HG03558 (cell line): ENCODE data around the gene TNS1.

Source experiments
- ATAC-seq: cut with Tn5 transposase; IDR thresholded peaks from one replicate; pipeline ENCODE4 v1.9.1; 2021; ENCODE audit warnings: moderate number of reproducible peaks; ENCODE audit not compliant: unreplicated experiment; ENCODE audit errors: extremely low read depth

Gene TNS1

DNA sequence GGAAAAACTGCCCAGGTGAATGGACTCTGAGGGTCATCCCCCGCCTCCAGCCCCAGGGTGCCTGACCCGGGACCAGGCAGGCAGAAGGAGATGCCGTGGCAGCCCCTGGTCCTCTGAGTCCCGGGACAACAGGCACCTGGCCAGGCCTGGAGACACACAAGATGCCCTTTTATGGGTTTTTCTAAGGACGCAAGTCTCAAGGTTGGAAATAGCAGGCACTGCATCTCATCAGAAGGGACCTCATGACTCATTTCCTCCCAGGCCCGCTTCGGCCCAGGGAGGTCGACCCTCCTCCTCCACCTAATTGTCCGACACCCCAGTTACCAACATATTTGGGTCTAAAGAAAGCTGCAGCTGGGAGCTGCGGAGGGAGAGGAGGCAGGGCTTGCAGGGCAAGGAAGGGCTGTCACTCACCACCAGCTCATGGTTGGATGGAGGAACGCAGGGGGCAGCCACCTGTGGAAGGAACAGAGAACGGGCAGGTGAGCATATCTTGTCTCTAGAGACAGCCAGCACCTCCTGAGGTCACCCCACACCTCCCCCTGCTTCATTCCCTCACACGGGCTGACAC, 82.9 kb downstream of the TNS1 start:
- ATAC-seq = no peak

DNA sequence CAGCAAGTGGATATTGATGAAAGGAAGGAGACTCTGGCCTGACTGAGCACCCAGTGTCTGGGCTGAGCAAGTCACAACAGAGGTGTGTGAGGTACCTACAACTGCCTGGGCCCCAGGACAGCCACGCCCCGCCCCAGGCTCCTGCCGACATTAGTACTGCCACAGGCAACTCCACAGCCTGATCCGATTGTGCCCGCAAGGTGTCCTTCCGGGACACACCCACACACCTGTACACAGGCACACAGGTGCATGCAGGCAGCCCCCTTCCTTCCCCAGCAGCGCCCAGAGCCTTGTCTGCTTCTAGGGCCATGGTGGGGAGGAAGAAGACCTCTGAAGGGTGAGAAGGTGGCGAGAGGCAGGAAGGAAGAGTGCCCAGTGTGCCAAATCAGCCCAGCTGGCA, 83.6 kb downstream of the TNS1 start:
- ATAC-seq = no peak

DNA sequence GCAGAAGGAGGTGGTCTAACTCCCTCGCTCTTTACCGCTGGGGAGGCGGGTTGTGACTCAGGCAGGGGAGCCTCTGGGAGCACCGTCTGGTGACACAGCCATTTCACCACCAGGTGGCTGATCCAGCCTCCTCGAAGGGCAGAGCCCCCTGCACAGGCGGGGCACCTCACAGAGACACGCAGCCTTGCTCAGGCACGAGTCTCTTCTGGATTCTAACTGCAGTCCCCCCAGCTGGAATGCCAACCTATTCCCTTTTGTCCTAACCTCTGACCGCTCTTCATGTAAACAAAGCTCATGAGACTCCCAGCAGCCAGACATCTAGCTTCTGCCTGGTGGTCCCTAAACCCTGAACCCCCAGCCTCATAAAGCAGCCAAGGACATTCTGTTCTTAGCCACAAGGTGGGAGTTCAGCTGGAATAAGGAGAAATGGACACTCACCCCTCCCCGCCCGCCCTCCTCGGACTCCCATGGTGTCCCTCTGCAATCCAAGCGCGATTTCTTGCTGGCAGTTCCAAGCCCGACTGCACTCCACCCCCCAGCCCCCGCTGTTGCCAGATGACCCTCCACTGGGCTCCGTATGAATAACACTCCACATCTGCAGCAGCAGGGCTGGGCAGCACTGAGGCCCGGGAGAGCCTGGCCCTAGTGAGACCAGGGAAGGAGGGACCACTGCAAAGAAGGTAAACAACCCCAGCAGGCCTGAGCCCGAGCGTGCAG, 84.3 kb downstream of the TNS1 start:
- no peak for ATAC-seq

DNA sequence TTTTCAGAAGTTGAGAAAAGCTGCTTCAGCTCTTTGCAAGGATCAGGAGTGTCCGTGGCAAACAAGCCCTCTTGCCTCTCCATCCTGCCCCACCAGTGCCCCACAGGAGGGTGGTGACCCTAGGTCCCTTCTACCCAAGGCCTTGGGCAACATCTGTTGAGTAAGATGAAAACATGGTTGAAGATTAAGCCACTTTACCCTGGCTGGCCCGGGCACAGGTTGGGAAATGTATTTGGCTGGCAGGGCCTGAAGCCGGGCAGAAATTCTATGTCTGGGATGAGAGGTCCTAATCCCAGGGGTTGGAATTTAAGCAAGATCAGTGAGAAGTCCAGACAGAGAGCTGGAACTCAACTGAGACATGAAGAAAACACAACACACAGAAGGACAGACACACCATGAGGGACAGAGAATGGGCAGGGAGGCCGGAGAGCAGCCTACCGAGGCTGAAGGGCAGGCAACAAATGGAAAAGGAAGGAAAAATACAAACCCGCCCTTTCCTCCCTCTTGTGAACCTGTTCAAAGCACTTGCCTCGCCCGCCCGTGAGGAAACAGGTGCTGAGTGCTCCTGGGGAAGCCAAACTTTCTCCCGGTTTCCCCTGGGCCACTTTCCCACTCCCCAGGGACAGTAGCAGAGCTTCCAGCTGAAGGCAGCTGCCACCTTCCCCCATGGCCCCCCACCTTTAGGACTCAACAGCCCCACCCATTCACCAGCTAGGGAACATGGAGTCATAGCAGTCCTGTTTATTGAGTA, 86.1 kb downstream of the TNS1 start:
- no peak for ATAC-seq

DNA sequence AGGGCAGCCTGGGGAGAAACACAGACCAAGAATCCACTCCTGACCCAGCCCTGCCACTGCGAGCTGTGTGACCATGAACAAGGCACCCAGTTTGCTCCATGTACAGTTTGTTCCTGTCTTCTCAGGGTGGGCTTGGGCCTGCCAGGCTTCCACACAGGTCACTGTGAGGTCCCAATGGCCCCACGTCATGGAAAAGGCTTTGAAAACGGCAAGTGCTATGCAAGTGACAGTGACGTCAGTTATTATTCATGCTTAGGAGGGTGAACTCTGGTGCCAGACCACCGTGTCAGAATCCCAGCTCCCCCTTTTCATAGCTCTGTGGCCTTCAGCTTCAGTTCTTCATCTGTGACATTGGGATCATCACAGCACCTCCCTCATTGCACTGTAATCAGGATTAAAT, 87.1 kb downstream of the TNS1 start:
- no peak for ATAC-seq

DNA sequence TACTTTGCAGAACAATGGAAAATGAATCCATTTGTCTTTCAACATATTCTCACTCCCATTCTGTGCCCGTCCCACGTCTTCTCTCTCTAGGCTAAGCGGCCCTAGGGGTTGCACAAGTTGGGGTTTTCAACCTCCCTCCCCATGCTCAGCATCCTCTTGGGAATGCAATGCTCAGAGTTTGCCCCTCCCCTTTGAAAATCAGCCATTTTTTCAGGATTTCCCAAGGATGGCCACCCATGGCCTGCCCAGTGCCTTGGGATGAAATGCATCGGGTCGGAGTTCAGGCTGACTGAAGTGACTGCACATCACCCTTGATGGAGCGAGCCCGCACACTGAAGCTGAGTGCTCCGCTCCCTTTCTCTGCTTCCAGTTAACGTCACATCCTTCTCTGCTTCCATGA, 87.9 kb downstream of the TNS1 start:
- no peak for ATAC-seq

DNA sequence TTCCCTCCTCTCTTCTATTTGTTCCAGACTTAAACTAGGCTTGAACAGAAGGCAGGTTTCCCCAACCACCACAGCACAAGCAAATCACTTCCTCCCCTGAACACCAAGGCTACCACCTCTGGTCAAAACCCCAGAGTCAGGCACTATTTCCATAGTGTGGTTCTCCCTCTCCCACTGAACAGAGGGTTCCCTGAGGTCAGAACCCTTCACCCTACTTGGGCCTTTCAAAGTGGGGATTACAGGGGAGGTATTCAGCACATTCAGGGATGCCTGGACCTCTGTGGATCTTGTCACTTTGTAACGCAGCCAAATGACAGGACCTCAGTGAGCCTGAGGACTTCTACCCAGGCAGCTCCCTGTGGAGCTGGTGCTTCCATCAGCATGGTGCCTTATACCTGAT, 88.7 kb downstream of the TNS1 start:
- ATAC-seq = no peak

DNA sequence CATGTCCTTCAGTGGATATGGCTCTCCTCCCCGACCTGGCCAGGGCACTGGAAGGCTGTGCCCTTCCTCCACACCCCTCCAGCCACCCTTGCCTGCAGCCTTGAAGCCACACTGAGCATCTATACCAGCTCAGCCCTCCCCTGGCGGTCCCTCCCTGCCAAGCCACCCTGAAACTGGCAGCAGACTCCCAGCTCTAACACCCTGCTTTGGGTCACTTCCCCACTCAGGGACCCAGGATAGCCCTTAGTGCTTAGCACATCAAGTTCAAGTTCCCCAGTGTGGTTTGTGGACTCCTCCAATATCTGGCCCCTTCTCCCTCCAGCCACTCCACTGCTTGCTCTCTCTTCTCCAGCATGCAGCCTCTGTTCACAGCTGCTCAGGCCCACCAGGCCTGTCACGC, 89.4 kb downstream of the TNS1 start:
- ATAC-seq = no peak

DNA sequence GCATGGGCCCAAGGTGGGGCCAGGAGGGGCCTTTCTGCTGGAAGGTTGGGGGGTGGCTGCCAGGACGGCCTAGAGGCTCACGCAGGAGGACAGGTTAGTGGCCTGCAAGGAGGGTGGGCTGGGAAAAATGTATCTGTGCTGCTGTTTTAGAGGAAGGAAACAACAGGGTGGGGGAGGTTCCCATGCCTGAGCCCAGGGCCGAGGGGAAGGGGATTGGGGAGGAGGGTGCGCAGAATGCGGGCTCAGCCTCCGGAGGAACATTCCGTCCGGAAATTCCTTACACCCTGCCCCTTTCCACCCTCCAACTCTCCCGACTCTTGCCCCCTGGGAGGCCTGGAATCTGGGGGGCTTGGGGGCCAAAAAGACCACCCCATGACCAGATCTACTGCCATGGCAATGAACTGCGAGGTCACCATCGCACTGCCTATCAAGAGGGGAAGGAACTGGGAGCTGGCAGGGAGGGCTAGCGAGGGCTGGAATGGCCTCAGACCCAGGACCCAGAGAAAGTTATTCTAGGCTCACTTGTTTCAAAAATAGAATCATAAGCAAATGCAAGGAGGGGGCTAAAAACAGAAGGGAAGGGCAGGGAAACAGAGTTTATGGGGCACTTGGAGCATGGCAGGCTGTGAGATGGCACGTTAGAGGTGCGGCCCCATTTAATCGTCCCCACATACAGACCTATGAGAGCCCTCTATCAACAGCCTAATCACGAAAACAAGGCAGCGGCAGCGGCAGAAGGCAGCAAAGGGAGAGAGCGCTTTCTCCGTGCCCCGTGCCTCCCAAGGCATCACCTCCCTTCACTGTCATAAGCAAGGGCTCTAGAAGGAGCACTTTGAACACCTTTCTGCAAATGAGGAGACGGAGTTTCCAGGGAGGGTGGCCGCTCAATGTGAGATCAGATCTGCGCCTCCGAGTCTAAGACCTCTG, 90.4 kb downstream of the TNS1 start:
- no peak for ATAC-seq

DNA sequence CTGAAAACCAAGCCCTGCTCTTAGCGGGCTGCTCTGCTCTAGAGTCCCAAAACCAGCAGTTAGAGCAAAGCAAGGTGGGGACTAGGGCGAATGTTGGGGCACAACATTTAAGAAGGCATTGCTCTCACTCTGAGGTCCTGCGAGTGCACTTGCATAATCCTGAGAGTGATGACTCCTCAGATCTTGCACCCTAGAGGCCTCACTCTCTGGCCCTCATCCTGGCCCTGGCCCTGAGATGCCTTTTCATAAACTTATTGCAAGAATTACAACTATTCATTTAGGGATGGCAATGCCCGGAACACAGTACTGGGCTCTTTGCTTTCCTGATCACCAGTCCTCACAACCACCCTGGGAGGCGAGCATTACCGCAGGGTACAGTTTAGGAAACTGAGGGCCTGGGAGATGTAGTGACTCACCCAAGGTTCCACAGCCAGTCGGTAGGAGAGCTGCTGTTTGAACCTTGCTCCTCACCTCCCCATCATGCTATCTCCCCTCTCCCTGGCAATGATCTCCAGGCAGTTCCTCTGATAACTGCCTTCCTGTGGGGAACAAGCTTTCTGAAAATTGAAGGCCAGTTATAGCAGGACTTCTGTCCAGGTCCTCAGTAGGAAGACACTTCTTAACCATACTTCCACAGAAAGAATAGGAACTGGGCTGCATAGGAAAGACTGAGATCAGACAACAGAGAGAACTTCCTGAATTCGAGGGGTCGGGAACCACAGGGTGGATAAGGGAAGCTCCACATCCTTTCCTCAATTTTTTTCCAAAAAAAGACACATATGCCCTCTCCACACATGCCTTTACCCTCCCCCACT, 91.3 kb downstream of the TNS1 start:
- no peak for ATAC-seq

DNA sequence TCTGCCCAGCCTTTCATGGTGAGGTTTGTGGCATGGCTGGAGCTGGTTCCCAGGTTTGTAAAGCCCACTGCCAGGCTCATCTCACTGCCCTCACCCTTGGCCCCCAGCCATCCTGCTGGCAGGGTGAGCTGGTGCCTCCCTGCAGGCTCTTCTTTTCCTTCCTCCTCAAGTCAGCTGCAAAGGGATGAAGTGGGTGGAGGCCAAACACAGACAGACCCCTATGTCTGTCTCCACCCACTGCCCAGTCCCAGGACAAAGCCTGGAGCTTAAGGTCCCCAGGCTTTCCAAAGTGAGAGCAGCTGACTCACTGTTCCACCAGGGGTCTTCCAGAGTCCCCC, 92.0 kb downstream of the TNS1 start:
- no peak for ATAC-seq

DNA sequence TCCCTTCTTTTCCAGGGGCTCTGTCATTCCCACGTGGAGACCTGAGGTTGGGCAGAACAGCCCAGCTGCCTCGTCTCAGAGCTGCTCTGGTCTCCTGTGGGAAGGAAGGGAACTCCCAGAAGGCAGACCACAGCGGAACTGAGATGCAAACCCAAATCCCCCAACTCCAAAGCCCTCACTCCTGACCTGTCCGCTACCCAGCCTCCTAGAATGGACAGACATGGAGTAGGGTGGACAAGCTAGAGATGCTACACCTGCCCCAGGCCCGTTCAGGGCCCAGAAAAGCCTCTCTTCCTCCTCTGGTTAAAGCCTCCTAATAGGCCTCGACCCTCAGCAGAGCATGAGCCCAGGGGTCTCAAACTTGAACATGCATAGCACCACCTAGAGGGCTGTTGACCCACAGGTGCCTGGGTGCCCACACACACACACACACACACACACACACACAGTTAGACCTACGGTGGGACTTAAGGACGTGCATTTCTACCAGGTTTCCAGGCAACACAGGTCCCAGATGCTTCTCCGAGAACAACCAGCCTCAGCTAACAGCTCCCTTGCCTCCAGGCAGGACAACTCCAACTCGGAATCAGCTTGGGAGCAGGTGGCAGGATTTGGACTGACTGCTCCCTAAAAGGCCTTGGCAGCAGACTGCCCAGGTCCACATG, 93.5 kb downstream of the TNS1 start:
- ATAC-seq = no peak

DNA sequence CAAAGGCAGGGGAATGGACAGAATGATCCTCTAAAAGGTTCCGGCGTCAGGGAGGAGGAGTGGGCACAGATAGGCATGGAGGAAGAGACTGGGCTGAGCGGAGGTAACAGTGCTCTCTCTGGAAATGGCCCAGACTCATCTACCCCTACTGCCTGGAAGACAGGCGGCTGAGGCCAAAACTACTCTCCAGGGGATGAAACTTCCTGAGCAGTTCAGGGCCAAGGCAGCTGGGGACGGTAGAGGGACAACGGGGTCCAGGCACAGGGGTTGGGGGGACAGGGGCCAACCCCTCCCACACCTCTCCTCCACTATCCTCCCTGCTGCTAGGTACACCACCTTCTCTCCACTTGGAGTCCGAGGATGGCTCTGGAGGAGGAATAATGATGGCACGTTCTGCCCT, 94.3 kb downstream of the TNS1 start:
- ATAC-seq = no peak

DNA sequence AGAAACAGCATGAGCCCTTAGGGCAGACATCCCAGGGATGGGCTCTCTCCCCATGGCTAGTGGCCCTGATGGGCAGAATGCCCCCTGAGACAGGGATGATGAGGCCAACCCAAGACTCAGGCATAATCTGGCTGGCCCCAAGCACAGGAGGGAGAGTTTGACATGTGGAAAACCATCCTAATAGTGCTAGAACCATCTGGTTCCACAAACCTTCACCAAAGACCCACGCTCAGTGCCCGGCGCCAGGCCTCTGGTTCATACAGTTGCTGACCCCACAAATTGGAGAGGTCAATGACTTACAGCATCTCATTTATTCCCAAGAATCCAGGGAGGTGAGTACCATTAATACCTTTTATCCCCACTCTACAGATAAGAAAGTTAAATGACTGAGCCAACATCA, 95.5 kb downstream of the TNS1 start:
- ATAC-seq = no peak

DNA sequence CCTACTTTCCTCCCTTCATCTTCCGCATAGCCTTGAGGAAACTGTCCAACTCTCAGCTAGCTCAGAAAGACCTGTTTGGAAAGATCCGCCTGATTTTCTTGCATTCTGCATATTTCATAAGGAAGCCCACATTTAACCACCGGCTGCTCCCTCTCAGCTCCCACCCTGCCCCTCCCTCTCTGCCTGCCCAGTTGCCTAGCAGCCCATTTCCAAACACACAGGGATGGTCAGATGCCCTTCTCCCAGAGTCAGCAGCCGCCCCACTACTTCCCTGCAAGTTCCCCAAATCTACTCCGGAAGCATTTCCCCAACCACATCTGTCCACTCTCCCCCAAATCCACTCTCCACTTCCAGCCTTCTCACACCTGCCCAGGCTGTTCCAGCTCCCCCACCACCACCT, 96.0 kb downstream of the TNS1 start:
- ATAC-seq = no peak

DNA sequence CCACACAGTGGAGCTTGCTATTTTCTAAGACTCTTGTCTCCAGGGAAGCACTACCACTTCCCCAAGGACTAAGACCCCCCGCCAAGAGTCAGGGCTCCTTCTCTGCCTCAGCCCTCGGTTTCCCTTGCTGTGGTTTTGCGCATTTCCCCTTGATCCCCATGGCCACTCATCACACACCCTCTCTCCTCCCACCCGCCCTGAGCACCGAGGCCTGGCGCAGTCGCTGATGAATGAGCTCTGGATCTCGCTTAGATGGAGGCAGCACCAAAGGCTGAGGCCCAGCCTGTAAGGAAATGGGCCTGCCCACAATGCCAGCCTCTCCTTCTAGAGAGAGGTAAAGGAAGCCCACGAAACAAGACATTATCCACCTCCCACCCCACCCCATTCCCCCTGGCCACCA, 96.9 kb downstream of the TNS1 start:
- no peak for ATAC-seq

DNA sequence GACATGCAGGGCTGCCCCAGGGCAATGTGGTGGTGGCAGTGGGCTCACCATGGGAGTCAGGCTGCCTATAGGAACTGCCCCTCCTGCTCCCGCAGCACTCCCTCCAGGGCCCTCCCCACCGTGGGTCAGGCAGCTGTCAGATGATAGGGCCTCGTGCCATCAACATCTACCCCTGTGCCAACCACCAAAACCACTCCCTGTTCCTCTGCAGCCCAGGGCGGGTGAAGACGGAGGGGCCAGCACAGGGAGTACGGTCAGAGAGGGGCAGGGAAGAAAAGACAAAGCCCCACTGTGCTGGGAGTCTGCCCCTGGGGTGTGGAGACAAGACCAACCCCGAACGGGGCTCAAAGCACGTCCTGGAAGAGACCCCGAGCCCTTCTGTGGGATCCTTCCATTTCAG, 97.4 kb downstream of the TNS1 start:
- no peak for ATAC-seq

DNA sequence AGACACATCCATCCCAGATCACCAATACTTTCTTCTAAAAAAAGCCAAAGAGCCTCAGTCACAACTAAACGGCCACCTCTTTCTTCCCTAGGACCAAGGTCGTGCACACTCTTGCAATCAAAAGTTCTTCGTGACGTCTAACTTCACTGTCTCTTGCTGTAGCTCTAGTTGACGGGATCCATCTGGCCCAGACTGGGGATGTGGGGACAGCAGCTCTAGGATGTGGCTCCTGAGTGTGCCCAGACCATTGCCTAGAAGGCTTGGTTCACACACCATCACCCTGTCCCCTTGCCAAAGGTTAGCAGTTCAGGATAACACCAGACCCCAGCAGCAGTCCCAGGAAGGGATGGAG, 98.2 kb downstream of the TNS1 start:
- no peak for ATAC-seq

DNA sequence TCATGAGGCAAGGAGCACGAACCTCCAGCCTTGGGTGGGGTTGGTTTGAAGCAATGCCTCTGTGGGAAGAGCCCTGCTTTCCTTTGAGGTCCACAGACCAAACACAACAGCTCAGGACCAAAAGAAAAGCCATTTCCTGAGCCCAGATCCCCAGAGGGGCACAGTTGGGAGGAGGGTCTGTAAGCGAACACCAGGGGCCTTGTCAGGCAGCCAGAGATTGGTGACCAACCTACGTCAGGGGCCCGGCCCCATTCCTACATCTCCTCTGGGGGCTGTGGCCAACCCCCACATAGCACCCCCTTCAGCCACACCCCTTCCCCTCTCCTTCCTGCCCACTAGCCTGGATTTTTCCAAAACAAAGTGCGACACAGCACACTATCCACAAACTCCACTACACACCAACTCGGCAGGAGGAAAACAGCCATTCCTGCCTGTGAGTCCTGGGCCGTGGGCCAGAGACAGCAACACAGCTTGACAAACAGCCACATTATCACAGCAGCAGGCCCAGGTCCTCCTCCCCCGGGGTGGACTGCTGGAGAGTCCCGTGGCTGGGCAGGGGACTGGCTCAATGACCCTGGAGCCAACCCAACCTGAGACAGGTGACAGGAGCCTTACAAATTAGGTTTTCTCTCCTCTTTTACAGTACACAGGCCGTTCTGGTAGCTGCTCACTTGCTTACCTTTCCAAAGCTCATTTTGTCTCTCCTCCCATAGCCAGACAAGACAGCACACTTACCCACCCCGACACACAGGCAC, 98.8 kb downstream of the TNS1 start:
- no peak for ATAC-seq
